IMR-90 (cell line): ENCODE results near the gene CPED1. TPM values are rescaled to one million over a fixed set of nuclear protein-coding genes. Genes with fewer than 3 reads are reported as not detected.

Source experiments
- ATAC-seq: fragments of 200-7000 bp; cut with Tn5 transposase; 2 replicates; pipeline ENCODE4 v1.9.1; 2020; ENCODE audit warnings: low read depth, mild to moderate bottlenecking, moderate library complexity
- BruUV-seq: library from RNA; stranded (reverse); fragments of 400-500 nt; replicated peaks from 2 replicates; lab custom pipeline; 2021; lab: Mats Ljungman, UMichigan
- CTCF ChIA-PET: fragments of 300-600 bp; formaldehyde crosslinking; extraction: SDS; loops from one replicate; lab custom pipeline; 2021; ENCODE audit warnings: antibody characterized with exemption; lab: Yijun Ruan, JAX
- POLR2A ChIA-PET: fragments of 300-600 bp; sonication (Branson Sonifier 250); formaldehyde crosslinking; loops from one replicate; lab custom pipeline; 2022; ENCODE audit warnings: antibody characterized with exemption; ENCODE audit not compliant: unreplicated experiment; lab: Charles Lee
- DNase-seq: peaks from one replicate; pipeline ENCODE4 v3.0.0; 2013
- H2AFZ ChIP-seq: replicated peaks from 2 replicates; pipeline ENCODE3; 2013; ENCODE audit warnings: low read length, mild to moderate bottlenecking; ENCODE audit not compliant: poor library complexity
- H2AK5ac ChIP-seq: 2 replicates; pipeline ENCODE4 v1.6.1; 2013; ENCODE audit warnings: low read depth, low read length, inconsistent platforms
- H2AK9ac ChIP-seq: replicated peaks from 2 replicates; pipeline ENCODE3; 2013; ENCODE audit warnings: mild to moderate bottlenecking, low read depth, low read length, moderate library complexity; ENCODE audit not compliant: poor library complexity
- H2BK120ac ChIP-seq: 2 replicates; pipeline ENCODE4 v1.6.1; 2013; ENCODE audit warnings: low read depth, low read length, inconsistent platforms
- H2BK15ac ChIP-seq: 3 replicates; pipeline ENCODE4 v1.6.1; 2013; ENCODE audit warnings: low read depth, low read length, inconsistent platforms
- H2BK20ac ChIP-seq: 2 replicates; pipeline ENCODE4 v1.6.1; 2013; ENCODE audit warnings: low read depth, mild to moderate bottlenecking, inconsistent platforms, low read length, moderate library complexity
- H2BK5ac ChIP-seq: 2 replicates; pipeline ENCODE4 v1.6.1; 2013; ENCODE audit warnings: mild to moderate bottlenecking, low read depth, low read length, inconsistent platforms; ENCODE audit not compliant: poor library complexity, severe bottlenecking
- H3K14ac ChIP-seq: replicated peaks from 2 replicates; pipeline ENCODE4 v1.6.1; 2013; ENCODE audit warnings: low read depth, low read length, inconsistent platforms
- H3K18ac ChIP-seq: 2 replicates; pipeline ENCODE4 v1.6.1; 2013; ENCODE audit warnings: low read depth, low read length, control low read depth
- H3K23ac ChIP-seq: 2 replicates; pipeline ENCODE4 v1.6.1; 2013; ENCODE audit warnings: low read depth, low read length, inconsistent platforms
- H3K27ac ChIP-seq: 2 replicates; pipeline ENCODE4 v1.5.1; 2013; ENCODE audit warnings: mild to moderate bottlenecking, control low read depth, low read length; ENCODE audit not compliant: insufficient read depth
- H3K27me3 ChIP-seq: 2 replicates; pipeline ENCODE4 v1.6.1; 2013; ENCODE audit warnings: low read length; ENCODE audit not compliant: control insufficient read depth, insufficient read depth
- H3K36me3 ChIP-seq: 2 replicates; pipeline ENCODE4 v1.6.1; 2013; ENCODE audit warnings: low read length, mixed read lengths; ENCODE audit not compliant: control insufficient read depth, insufficient read depth
- H3K4ac ChIP-seq: 2 replicates; pipeline ENCODE4 v1.6.1; 2013; ENCODE audit warnings: low read depth, low read length, inconsistent platforms
- H3K4me1 ChIP-seq: 2 replicates; pipeline ENCODE4 v1.6.1; 2013; ENCODE audit warnings: low read length, mixed read lengths; ENCODE audit not compliant: control insufficient read depth, insufficient read depth
- H3K4me2 ChIP-seq: 2 replicates; pipeline ENCODE4 v1.6.1; 2013; ENCODE audit warnings: low read depth, mild to moderate bottlenecking, control low read depth, low read length, moderate library complexity
- H3K4me3 ChIP-seq: 2 replicates; pipeline ENCODE4 v1.5.1; 2013; ENCODE audit warnings: low read depth, mild to moderate bottlenecking, control low read depth, low read length, moderate library complexity; ENCODE audit not compliant: insufficient read depth
- H3K56ac ChIP-seq: 2 replicates; pipeline ENCODE4 v1.6.1; 2013; ENCODE audit warnings: low read length, inconsistent platforms; ENCODE audit not compliant: insufficient read depth; ENCODE audit errors: extremely low read depth
- H3K79me1 ChIP-seq, 2 experiments: 2 replicates each; pipeline ENCODE4 v1.6.1; 2013; ENCODE audit warnings: low read length in 2 of 2, inconsistent platforms in 1 of 2, low read depth in 1 of 2
- H3K9ac ChIP-seq: 2 replicates; pipeline ENCODE4 v1.6.1; 2013; ENCODE audit warnings: low read depth, low read length, control low read depth
- H3K9me1 ChIP-seq: 2 replicates; pipeline ENCODE4 v1.6.1; 2013; ENCODE audit warnings: low read length, inconsistent platforms; ENCODE audit not compliant: insufficient read depth
- H3K9me3 ChIP-seq: 2 replicates; pipeline ENCODE4 v1.6.1; 2013; ENCODE audit warnings: low read length; ENCODE audit not compliant: control insufficient read depth, insufficient read depth
- H4K20me1 ChIP-seq: 2 replicates; pipeline ENCODE4 v1.6.1; 2013; ENCODE audit warnings: low read length, inconsistent platforms; ENCODE audit not compliant: insufficient read depth
- H4K5ac ChIP-seq: 2 replicates; pipeline ENCODE4 v1.6.1; 2013; ENCODE audit warnings: mild to moderate bottlenecking, low read depth, low read length, control low read depth
- H4K8ac ChIP-seq, 2 experiments: 2 replicates each; pipeline ENCODE4 v1.6.1; 2013; ENCODE audit warnings: low read depth in 2 of 2, low read length in 2 of 2, control low read depth in 1 of 2, inconsistent platforms in 1 of 2
- H4K91ac ChIP-seq: 2 replicates; pipeline ENCODE4 v1.6.1; 2013; ENCODE audit warnings: low read depth, low read length, inconsistent platforms; ENCODE audit not compliant: insufficient read depth
- BHLHE40 ChIP-seq: fragments of 150-350 bp; IDR thresholded peaks from 2 replicates; pipeline ENCODE4 v1.6.1; 2016; ENCODE audit warnings: mild to moderate bottlenecking, low read depth, low read length
- CEBPB ChIP-seq: IDR thresholded peaks from 2 replicates; pipeline ENCODE4 v1.6.1; 2012; ENCODE audit warnings: low read depth, low read length, improper control_type of control experiment
- CHD1 ChIP-seq: IDR thresholded peaks from 2 replicates; pipeline ENCODE4 v1.6.1; 2012; ENCODE audit warnings: low read depth, low read length, improper control_type of control experiment
- MAFK ChIP-seq: IDR thresholded peaks from 2 replicates; pipeline ENCODE4 v1.6.1; 2012; ENCODE audit warnings: low read depth, low read length, improper control_type of control experiment
- MXI1 ChIP-seq: IDR thresholded peaks from 2 replicates; pipeline ENCODE4 v1.6.1; 2012; ENCODE audit warnings: low read depth, mild to moderate bottlenecking, low read length, moderate library complexity, borderline replicate concordance
- NFE2L2 ChIP-seq: fragments of 150-350 bp; IDR thresholded peaks from 2 replicates; pipeline ENCODE4 v1.6.1; 2016; ENCODE audit warnings: low read depth, mild to moderate bottlenecking, low read length
- POLR2A ChIP-seq: IDR thresholded peaks from 2 replicates; pipeline ENCODE4 v1.6.1; 2012; ENCODE audit warnings: mild to moderate bottlenecking, low read depth, low read length
- RAD21 ChIP-seq: IDR thresholded peaks from 2 replicates; pipeline ENCODE4 v1.6.1; 2012; ENCODE audit warnings: low read length, improper control_type of control experiment
- dilution Hi-C: fragments of 300-500 bp; cut with HindIII; formaldehyde crosslinking; loops from one replicate; pipeline ENCODE4 v1.14.3; 2018; ENCODE audit warnings: low sequenced_read_pairs; ENCODE audit not compliant: unreplicated experiment
- in situ Hi-C: fragments of 300-500 bp; cut with MboI; formaldehyde crosslinking; loops from 3 replicates; pipeline ENCODE4 v1.14.3; 2019; ENCODE audit warnings: low sequenced_read_pairs, inconsistent platforms, mixed read lengths
- intact Hi-C: fragments of 100-400 bp; cut with micrococcal nuclease; formaldehyde crosslinking; loops from 2 replicates; pipeline ENCODE4 v1.10.0; 2022
- polyA plus RNA-seq, 3 experiments: library from polyadenylated mRNA; depleted of rRNA; stranded (reverse); fragments of >200 nt; gene quantifications; 2 replicates each; pipeline ENCODE4 v1.2.3, GENCODE V29; 2012; ENCODE audit warnings: low replicate concordance in 1 of 3
- total RNA-seq: library from RNA; depleted of rRNA; stranded (reverse); fragments of >200 nt; gene quantifications from 2 replicates; pipeline ENCODE4 v1.2.3, GENCODE V29; 2012
- TF ChIP-seq, protein P1 (sequence below): fragments of 150-350 bp; IDR thresholded peaks from 2 replicates; pipeline ENCODE4 v1.6.1; 2017; ENCODE audit warnings: mild to moderate bottlenecking, antibody characterized with exemption, low read length, low read depth
- TF ChIP-seq, protein P2 (sequence below): fragments of 150-350 bp; IDR thresholded peaks from 2 replicates; pipeline ENCODE4 v1.6.1; 2016; ENCODE audit warnings: low read depth, mild to moderate bottlenecking, low read length, moderate library complexity, borderline replicate concordance

CPED1 gene
- total and polyA plus RNA-seq, 2 of the 4 experiments (the other 2 are of a cell fraction), result 31.2 to 96.8 TPM

DNA sequence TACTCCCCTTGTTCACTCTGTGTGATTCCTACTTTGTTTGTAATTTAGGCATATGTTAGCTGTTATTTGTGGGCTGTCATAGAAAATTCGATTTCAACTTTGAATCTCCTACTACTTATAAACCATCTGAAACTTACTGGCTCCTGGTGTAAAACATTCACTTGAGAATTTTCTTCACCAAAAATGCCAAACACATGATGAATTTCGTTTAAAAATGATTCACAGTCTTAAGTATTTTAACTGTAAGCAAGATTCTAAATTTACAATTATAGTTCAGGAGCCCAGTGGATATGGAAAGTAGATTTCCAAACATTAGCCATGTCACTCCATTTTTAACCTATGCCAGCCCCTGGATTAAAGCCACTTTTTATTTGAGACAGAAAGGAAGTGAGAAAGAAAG is 3.1 kb downstream of the CPED1 start (continued):
- TF ChIP-seq, protein P1, sequence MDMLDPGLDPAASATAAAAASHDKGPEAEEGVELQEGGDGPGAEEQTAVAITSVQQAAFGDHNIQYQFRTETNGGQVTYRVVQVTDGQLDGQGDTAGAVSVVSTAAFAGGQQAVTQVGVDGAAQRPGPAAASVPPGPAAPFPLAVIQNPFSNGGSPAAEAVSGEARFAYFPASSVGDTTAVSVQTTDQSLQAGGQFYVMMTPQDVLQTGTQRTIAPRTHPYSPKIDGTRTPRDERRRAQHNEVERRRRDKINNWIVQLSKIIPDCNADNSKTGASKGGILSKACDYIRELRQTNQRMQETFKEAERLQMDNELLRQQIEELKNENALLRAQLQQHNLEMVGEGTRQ, result no peak

DNA sequence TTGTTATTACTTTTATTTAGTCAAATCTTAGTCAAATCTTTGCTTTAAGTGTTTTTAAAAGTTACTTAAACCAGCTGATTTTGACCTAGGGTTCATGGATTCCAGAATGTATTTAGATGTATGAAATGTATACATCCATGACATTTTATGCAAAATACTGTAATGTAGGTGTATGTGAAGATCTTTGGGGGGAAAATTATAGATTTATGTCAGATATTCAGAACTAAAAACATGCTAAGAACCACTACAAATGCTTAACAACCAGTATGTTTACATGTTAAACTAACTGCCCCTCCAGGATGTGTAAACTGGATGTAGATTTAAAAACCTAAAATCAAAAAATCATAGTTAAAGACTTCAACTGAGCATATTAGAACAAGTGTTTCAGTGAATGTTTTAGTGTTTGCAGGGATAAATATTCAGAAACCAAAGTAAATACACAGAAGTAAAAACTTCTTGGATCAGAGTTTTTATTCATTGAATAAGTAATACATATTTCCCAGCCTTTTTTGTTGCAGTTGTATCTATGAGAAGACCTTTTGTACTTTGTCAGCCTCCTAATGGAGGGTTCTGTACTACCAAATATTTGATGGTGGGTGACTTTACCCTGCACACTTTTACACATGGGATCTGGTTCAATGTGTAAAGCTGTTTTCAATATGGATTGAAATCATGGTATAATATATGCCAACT is 3.9 kb downstream of the CPED1 start:
- Histone ChIP-seq H2AK5ac (no peak overlapping the region), H4K91ac (peak overlapping the region; percentile 30; the same call in 1 of the 2 replicates), H3K9ac (peak overlapping the region; percentile 23; the same call in 1 of the 2 replicates), H3K14ac (peak overlapping the region; percentile 70; the same call in 1 of the 2 replicates), H2AK9ac (no peak overlapping the region), H3K4me3 (peak overlapping the region; percentile 37; the same call in 1 of the 2 replicates), H2BK15ac (no peak overlapping the region), H3K4ac (peak overlapping the region; percentile 40; the same call in 1 of the 2 replicates), H3K4me1 (peaks cover 5% of the 10 kb centered on the region), H3K27ac (no peak overlapping the region), H4K8ac (peak overlapping the region in 1 of 2 experiments; percentile 59; a peak in 2 of 4 replicates), H4K20me1 (no peaks in the 10 kb centered on the region; the same call in 1 of the 2 replicates), H2AFZ (no peak overlapping the region), H3K4me2 (peak overlapping the region; percentile 86), H3K9me3 (no peaks in the 10 kb centered on the region), H2BK120ac (peak overlapping the region; percentile 83), H2BK5ac (peak overlapping the region; percentile 98), H2BK20ac (peak overlapping the region; percentile 52; the same call in 1 of the 2 replicates), H4K5ac (peak overlapping the region; percentile 48; the same call in 1 of the 2 replicates), H3K18ac (peak overlapping the region; percentile 46; the same call in 1 of the 2 replicates), H3K79me1 (peaks cover 13 to 40% of the 10 kb centered on the region in 2 experiments), H3K27me3 (no peaks in the 10 kb centered on the region), H3K36me3 (no peaks in the 10 kb centered on the region; the same call in 1 of the 2 replicates), H3K23ac (peak overlapping the region; percentile 62; the same call in 1 of the 2 replicates), H3K56ac (peak overlapping the region; percentile 52; the same call in 1 of the 2 replicates), H3K9me1 (peaks cover 6% of the 10 kb centered on the region; the same call in 1 of the 2 replicates)
- POLR2A ChIA-PET, result no interaction called here
- intact Hi-C loops (no loop called here), in situ Hi-C loops (loop anchor here (5.0 to 25.0 kb wide), 2 partner anchors 85 to 345 kb away; partner anchors contain the start of gene WNT16), dilution Hi-C loops (loop anchor here (25.0 kb wide), 1 partner anchor 95 kb away; no protein-coding TSS in a partner anchor)
- no peak for DNase-seq
- no TSS peak for BruUV-seq
- CTCF ChIA-PET, result no interaction called here
- no peak for ATAC-seq
- no peak for TF ChIP-seq NFE2L2
- no peak for TF ChIP-seq BHLHE40
- TF ChIP-seq, protein P1, result no peak
- TF ChIP-seq RAD21, result no peak
- TF ChIP-seq CEBPB, result no peak
- TF ChIP-seq MXI1, result no peak
- no peak for TF ChIP-seq CHD1
- no peak for TF ChIP-seq POLR2A
- TF ChIP-seq MAFK, result no peak
- TF ChIP-seq, protein P2, sequence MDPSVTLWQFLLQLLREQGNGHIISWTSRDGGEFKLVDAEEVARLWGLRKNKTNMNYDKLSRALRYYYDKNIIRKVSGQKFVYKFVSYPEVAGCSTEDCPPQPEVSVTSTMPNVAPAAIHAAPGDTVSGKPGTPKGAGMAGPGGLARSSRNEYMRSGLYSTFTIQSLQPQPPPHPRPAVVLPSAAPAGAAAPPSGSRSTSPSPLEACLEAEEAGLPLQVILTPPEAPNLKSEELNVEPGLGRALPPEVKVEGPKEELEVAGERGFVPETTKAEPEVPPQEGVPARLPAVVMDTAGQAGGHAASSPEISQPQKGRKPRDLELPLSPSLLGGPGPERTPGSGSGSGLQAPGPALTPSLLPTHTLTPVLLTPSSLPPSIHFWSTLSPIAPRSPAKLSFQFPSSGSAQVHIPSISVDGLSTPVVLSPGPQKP, result no peak
